HG03469 (cell line): ENCODE measurements around the gene PSAP.

Experiments used
- ATAC-seq: cut with Tn5 transposase; IDR thresholded peaks from one replicate; pipeline ENCODE4 v1.9.1; 2021; ENCODE audit warnings: mild to moderate bottlenecking, moderate library complexity, moderate number of reproducible peaks; ENCODE audit not compliant: unreplicated experiment

Gene PSAP

DNA sequence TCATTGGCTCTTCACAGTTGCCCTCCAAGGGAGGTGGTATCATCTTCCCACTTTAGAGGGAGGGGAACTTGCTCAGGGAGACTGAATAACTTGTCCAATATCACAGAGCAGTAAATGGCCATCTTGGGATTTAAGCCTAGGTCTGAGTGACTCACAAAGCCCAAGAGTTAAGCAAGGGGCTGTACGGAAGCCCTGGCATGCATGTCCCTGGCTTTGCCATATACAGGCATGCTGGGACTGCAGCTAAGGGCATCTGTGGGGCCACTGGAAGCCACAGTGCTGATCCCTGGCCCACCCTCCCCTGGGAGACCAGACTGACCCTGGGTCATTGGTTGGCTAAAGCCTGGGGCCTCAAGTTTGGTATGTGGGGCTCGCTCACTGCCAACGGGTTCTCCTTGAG lies 80.8 kb downstream of the PSAP start:
- no peak for ATAC-seq

DNA sequence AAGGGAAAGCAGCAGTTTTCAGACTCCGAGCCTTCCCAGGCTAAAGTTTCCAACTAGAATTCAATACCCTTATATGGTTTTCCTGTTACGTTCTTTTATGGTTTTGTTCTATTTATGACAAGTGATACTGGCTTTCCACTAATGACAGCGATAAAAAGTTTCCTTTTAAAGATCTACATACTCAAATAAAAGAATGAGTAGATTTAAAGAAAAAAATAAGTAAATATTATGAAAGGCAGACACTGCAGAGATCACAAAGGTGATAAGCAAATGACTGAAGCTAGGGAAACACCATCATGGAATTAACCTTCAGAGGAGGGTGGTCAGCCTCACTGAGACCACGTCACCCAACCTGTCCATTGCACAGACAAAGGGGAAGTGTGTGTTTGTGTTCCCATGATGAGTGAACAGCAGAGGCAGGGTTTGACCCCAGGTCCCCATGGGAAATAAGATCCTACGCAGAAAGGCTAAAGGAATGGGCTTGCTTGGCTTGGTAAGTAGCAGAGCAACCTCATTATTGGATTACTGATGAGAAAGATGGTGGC lies 81.7 kb downstream of the PSAP start:
- ATAC-seq: peak; percentile 8

DNA sequence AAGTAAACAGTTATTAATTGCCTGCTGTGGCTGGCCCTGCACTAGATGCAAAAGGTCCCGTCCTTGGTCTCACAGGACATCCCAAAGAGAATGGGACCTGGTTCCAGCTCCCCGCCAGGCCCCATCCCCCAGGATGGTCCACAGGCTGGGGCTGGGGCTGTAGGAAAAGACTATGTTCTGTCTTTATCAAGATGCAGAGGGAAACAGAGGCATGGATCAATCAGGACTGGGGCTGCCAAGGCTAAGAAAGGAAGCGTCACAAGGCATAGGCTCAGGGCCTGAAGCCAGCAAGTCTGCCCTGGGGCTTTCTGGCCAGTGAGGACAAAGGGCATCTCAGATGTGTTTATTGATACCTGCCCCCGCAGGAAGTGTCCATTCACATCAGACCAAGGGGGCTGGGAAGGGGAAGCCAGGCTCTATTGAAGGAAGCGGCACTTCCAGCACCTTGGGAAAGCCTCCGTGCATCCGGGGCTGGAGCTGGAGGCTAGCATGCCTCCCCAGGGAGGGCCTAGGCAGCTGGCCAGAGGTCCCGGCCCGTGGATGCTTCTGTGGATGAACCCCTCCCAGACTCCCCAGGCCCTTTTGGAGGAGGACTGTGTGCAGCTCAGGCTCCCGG lies 83.5 kb downstream of the PSAP start:
- no peak for ATAC-seq

DNA sequence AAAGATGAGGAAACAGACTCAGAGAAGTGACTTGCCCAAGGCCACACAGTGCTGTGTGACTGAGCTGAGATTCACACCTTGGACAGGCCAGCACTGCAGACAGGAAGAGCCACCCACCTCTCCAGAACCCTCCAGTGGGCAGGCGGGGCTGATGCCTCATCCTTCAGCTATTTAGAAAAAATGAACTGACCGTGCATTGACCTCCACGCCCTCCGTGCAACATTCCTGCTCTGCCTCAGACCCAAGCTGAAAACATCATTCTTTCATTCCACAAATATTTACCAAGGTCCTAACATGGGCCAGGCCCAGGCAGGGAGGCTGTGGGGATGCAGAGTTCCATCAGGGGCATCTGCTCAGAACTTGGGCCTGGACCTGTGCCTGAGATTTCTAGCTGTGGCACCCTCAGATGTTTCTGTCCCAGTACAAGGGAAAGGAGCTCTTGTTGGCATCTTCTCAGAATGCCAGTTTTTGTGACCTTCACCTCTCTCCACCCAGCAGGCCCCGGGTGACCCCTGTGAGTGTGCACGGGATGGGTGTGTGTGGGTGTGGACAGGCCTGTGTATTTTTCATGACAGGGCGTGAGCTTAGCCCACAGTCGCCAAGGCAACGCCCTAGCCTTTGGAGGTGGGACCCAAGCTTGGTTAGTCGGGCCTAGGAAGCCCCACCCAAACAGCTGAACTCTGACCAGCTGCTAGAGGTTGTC lies 84.2 kb downstream of the PSAP start:
- no peak for ATAC-seq
